Nephron progenitor cell (in vitro differentiated cells): Measurements from ENCODE around the gene HECTD1.
"Not testable (repeated sequence)": the region's sequence is repeated elsewhere in the genome, so short reads cannot be mapped to it uniquely, and the experiment has no call there.

Experiments
- DNase-seq: peaks from one replicate; pipeline ENCODE4 v3.0.0; 2021
- H3K27ac Mint-ChIP-seq: 2 replicates; pipeline ENCODE4 v1.8.0; 2021; ENCODE audit warnings: mild to moderate bottlenecking, moderate library complexity, mixed read lengths
- H3K27me3 Mint-ChIP-seq: 2 replicates; pipeline ENCODE4 v1.8.0; 2021; ENCODE audit warnings: mild to moderate bottlenecking, low read depth, mixed read lengths; ENCODE audit not compliant: poor library complexity
- H3K36me3 Mint-ChIP-seq: 2 replicates; pipeline ENCODE4 v1.8.0; 2021; ENCODE audit warnings: low read depth, mixed read lengths
- H3K4me1 Mint-ChIP-seq: 2 replicates; pipeline ENCODE4 v1.8.0; 2021; ENCODE audit warnings: mixed read lengths
- H3K4me3 Mint-ChIP-seq: 2 replicates; pipeline ENCODE4 v1.8.0; 2021; ENCODE audit warnings: mild to moderate bottlenecking, moderate library complexity, mixed read lengths
- H3K9me3 Mint-ChIP-seq: 2 replicates; pipeline ENCODE4 v1.8.0; 2021; ENCODE audit warnings: mild to moderate bottlenecking, moderate library complexity, mixed read lengths
- CTCF ChIP-seq: fragments of 200-600 bp; sonication (generic); IDR thresholded peaks from 2 replicates; pipeline ENCODE4 v1.5.0; 2021; ENCODE audit warnings: antibody characterized with exemption

HECTD1 gene

DNA sequence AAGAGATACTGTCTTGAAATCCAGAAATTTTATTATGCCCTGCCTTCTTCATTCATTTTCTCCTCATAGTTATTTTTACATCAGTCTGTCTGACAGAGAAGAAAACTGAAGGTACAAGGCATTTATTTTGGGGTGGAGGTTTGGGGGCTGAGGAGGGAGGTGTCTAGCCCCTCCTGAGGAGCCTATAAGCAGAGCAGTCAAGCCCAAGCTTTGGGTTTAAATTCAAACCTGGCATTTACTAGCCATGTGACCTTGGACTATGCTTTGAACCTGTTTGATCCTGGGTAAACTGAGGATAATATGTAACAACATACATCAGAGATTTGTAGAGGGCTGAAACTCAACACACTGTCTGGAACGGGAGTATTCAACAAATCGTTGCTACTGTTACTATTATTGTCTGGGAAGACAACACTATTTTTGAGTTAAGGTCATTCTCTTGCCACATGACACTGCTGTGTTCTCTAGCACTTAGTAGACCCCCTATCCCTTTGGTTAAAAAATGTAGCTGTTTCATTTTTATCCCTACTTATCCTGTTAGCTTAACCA, 115.4 kb downstream of the HECTD1 start:
- H3K9me3 Mint-ChIP-seq, result no peaks in the 10 kb centered on the region
- TF ChIP-seq CTCF, result no peak
- no peak overlapping the region for H3K27ac Mint-ChIP-seq
- H3K36me3 Mint-ChIP-seq, result peaks cover 10% of the 10 kb centered on the region
- peaks cover 6% of the 10 kb centered on the region for H3K27me3 Mint-ChIP-seq
- no peak overlapping the region for H3K4me3 Mint-ChIP-seq
- peaks cover 12% of the 10 kb centered on the region for H3K4me1 Mint-ChIP-seq
- no peak for DNase-seq

- H3K36me3 Mint-ChIP-seq, result peaks cover 2% of the 10 kb centered on the region
- H3K27ac Mint-ChIP-seq, result no peak overlapping the region
- DNase-seq, result no peak
- no peaks in the 10 kb centered on the region for H3K9me3 Mint-ChIP-seq
- peaks cover 3% of the 10 kb centered on the region for H3K27me3 Mint-ChIP-seq
- no peak overlapping the region for H3K4me3 Mint-ChIP-seq
- TF ChIP-seq CTCF, result no peak
- H3K4me1 Mint-ChIP-seq, result peaks cover 12% of the 10 kb centered on the region
These were observed 116.5 kb downstream of the HECTD1 start for GRCh38 chr14:31090883-31091764.

GRCh38 chr14:31086466-31086865, 121.1 kb downstream of the HECTD1 start:
- DNase-seq, H3K4me3 Mint-ChIP-seq, H3K27me3 Mint-ChIP-seq, H3K36me3 Mint-ChIP-seq, H3K9me3 Mint-ChIP-seq: not testable (repeated sequence)
- peaks cover 14% of the 10 kb centered on the region for H3K4me1 Mint-ChIP-seq
- peak overlapping the region; percentile 71 for H3K27ac Mint-ChIP-seq

DNA sequence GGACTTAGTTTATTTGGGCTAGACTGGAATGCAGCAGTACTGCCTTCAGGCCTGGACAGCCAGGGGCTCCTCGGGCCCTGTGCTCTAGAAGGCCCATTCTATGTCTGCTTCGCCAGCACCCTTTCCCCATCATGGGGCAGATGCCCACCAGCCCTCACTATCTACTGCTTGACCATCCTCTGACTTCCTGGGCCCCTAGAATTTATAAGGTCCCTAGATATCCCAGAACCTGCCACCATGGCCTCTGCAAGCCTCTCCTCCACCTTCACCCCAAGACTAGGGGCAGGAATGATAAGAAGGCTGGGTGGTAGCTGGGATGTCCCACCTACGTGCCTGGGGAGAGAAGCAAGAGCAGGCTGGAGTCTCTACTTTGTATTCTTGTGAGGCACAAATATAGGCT, 122.6 kb downstream of the HECTD1 start:
- Mint-ChIP-seq H3K36me3 (no peaks in the 10 kb centered on the region), H3K4me1 (peaks cover 8% of the 10 kb centered on the region), H3K27me3 (no peaks in the 10 kb centered on the region), H3K9me3 (no peaks in the 10 kb centered on the region), H3K4me3 (no peak overlapping the region), H3K27ac (no peak overlapping the region)
- TF ChIP-seq CTCF, result no peak
- no peak for DNase-seq

DNA sequence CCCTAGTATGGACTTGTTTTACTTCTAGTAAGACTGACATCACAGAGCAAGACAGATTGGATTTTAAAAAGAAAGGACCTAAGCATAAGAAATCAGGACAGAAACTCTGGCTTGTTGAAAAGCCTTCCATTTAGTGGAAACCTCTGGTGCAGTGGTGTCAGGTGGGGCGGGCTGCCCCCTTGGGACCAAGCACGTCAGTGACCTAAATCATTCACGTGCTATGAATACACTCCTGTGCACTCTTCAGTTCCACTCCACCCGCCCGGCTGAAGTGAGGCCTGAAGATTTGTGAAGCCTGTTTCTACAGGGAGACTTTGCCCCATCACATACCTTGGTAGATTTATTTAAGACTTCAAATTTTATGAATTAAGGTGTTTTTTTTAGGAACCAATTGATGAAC, 123.2 kb downstream of the HECTD1 start:
- no peaks in the 10 kb centered on the region for H3K36me3 Mint-ChIP-seq
- DNase-seq, result peak; percentile 20
- H3K9me3 Mint-ChIP-seq, result no peaks in the 10 kb centered on the region
- no peaks in the 10 kb centered on the region for H3K27me3 Mint-ChIP-seq
- no peak for TF ChIP-seq CTCF
- H3K4me3 Mint-ChIP-seq, result no peak overlapping the region
- no peak overlapping the region for H3K27ac Mint-ChIP-seq
- peaks cover 8% of the 10 kb centered on the region for H3K4me1 Mint-ChIP-seq

DNA sequence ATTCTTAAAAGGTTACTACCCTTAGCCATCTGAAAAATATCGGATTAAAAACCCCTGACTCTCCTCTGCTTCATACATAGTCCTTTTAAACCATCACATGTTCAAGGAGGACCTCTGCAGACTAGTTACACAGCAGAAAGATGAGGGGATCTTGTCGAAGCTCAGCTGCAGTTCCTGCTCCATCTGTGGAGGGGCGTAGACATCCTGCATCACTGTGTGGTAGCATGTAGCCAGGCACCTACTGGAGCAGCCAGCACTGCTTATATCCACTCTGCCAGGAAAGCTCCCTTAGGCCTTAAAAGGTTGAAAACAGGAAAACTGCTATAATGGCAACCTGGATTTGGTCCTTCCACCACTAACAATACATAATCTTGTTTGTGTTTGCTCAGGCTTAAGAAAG, 123.8 kb downstream of the HECTD1 start:
- H3K4me3 Mint-ChIP-seq, result no peak overlapping the region
- no peak for TF ChIP-seq CTCF
- H3K4me1 Mint-ChIP-seq, result peaks cover 8% of the 10 kb centered on the region
- H3K9me3 Mint-ChIP-seq, result no peaks in the 10 kb centered on the region
- H3K27ac Mint-ChIP-seq, result no peak overlapping the region
- DNase-seq, result no peak
- H3K27me3 Mint-ChIP-seq, result no peaks in the 10 kb centered on the region
- no peaks in the 10 kb centered on the region for H3K36me3 Mint-ChIP-seq
